CD4-positive, alpha-beta T cell (primary cell): Measurements from ENCODE around the gene PTPRM. TPM values are rescaled to one million over a fixed set of nuclear protein-coding genes. Genes with fewer than 3 reads are reported as not detected.

ENCODE experiments used
- ATAC-seq: fragments of 200-7000 bp; cut with Tn5 transposase; one replicate; pipeline ENCODE4 v1.10.0; 2022; ENCODE audit warnings: mild to moderate bottlenecking; ENCODE audit not compliant: poor library complexity
- CTCF ChIA-PET: fragments of 350-600 bp; sonication (Branson Sonifier 250); formaldehyde crosslinking; loops from one replicate; lab custom pipeline; 2021; ENCODE audit warnings: antibody characterized with exemption, inconsistent platforms; lab: Charles Lee
- POLR2A ChIA-PET: fragments of 350-600 bp; sonication (Branson Sonifier 250); formaldehyde crosslinking; loops from one replicate; lab custom pipeline; 2021; ENCODE audit warnings: antibody characterized with exemption, inconsistent platforms; lab: Charles Lee
- DNase-seq, 14 experiments: peaks; one replicate each; pipeline ENCODE4 v3.0.0-alpha.2; 2013 to 2020; ENCODE audit warnings: mixed read lengths in 2 of 14
- H3K27ac ChIP-seq, 2 donors: one replicate each; pipeline versions ENCODE4 v1.5.1 to v1.7.0; 2013; ENCODE audit warnings: low read length in 2 of 2, low read depth in 1 of 2, mild to moderate bottlenecking in 1 of 2
- H3K27me3 ChIP-seq, 2 experiments: 1 replicate in 1 of 2; 2 replicates in 1 of 2; pipeline versions ENCODE4 v1.6.1 to v1.7.0; 2013; ENCODE audit warnings: low read length in 2 of 2, control low read depth in 1 of 2, mild to moderate bottlenecking in 1 of 2, moderate library complexity in 1 of 2; ENCODE audit not compliant: insufficient read depth in 2 of 2, control insufficient read depth in 1 of 2
- H3K36me3 ChIP-seq: one replicate; pipeline ENCODE4 v1.6.1; 2013; ENCODE audit warnings: low read length, control low read depth; ENCODE audit not compliant: insufficient read depth
- H3K4me1 ChIP-seq: one replicate; pipeline ENCODE4 v1.6.1; 2013; ENCODE audit warnings: low read length, control low read depth; ENCODE audit not compliant: insufficient read depth
- H3K4me3 ChIP-seq: one replicate; pipeline ENCODE4 v1.5.1; 2013; ENCODE audit warnings: mild to moderate bottlenecking, low read length, moderate library complexity
- H3K9me3 ChIP-seq, 2 experiments: 1 replicate in 1 of 2; 2 replicates in 1 of 2; pipeline versions ENCODE4 v1.6.1 to v1.7.0; 2013; ENCODE audit warnings: low read length in 2 of 2, mild to moderate bottlenecking in 2 of 2, control low read depth in 1 of 2, moderate library complexity in 1 of 2; ENCODE audit not compliant: control insufficient read depth in 1 of 2, insufficient read depth in 1 of 2
- H3K27ac Mint-ChIP-seq: one replicate; pipeline ENCODE4 v1.8.0; 2020; ENCODE audit warnings: mixed read lengths
- H3K27me3 Mint-ChIP-seq: one replicate; pipeline ENCODE4 v1.8.0; 2021; ENCODE audit warnings: mixed read lengths
- H3K36me3 Mint-ChIP-seq: one replicate; pipeline ENCODE4 v1.8.0; 2021; ENCODE audit warnings: low read depth, mixed read lengths
- H3K4me1 Mint-ChIP-seq: one replicate; pipeline ENCODE4 v1.8.0; 2021; ENCODE audit warnings: low read depth, mixed read lengths
- H3K4me3 Mint-ChIP-seq: one replicate; pipeline ENCODE4 v1.8.0; 2020; ENCODE audit warnings: mild to moderate bottlenecking, mixed read lengths
- H3K9me3 Mint-ChIP-seq: one replicate; pipeline ENCODE4 v1.8.0; 2020; ENCODE audit warnings: mixed read lengths
- CTCF ChIP-seq: fragments of 200-600 bp; IDR thresholded peaks from one replicate; pipeline ENCODE4 v1.8.0; 2022; ENCODE audit warnings: antibody characterized with exemption, mild to moderate bottlenecking
- intact Hi-C, 2 experiments: fragments of 100-400 bp; cut with DNase I in 1 of 2; cut with micrococcal nuclease in 1 of 2; formaldehyde crosslinking; loops; one replicate each; pipeline versions ENCODE4 v1.15.1 to v1.9.0; 2023 to 2025; cut with DNase I, micrococcal nuclease
- total RNA-seq, 174 experiments: library from RNA in 2 of 174; stranded (reverse) in 2 of 174; gene quantifications; one replicate each; pipeline ENCODE4 v1.2.3 and lab custom pipeline; 2021 to 2026

The PTPRM gene
- total RNA-seq, 2 experiments from 2014 or later = 21.7 to 21.9 TPM

- ChIA-PET POLR2A (no interaction called here), CTCF (no interaction called here)
- Histone ChIP-seq H3K27me3 (no peaks in the 10 kb centered on the region), H3K36me3 (no peaks in the 10 kb centered on the region), H3K9me3 (no peaks in the 10 kb centered on the region), H3K27ac (no peak overlapping the region), H3K4me1 (no peaks in the 10 kb centered on the region), H3K4me3 (no peak overlapping the region)
- Mint-ChIP-seq H3K27me3 (peaks cover 5% of the 10 kb centered on the region), H3K4me3 (no peak overlapping the region), H3K4me1 (no peaks in the 10 kb centered on the region), H3K36me3 (no peaks in the 10 kb centered on the region), H3K27ac (no peak overlapping the region), H3K9me3 (no peaks in the 10 kb centered on the region)
- no peak for DNase-seq
- intact Hi-C loops = no loop called here
- ATAC-seq = no peak
- TF ChIP-seq CTCF = no peak
These were observed 18.9 kb upstream of the PTPRM start for GRCh38 chr18:7548221-7548620.

GRCh38 chr18:7548721-7549120 is 18.4 kb upstream of the PTPRM start:
- ChIA-PET POLR2A (no interaction called here), CTCF (no interaction called here)
- H3K4me3 Mint-ChIP-seq = no peak overlapping the region
- no peak for TF ChIP-seq CTCF
- no peaks in the 10 kb centered on the region for H3K36me3 Mint-ChIP-seq
- H3K27me3 ChIP-seq = no peaks in the 10 kb centered on the region
- no peaks in the 10 kb centered on the region for H3K4me1 ChIP-seq
- H3K27ac ChIP-seq = no peak overlapping the region
- H3K9me3 Mint-ChIP-seq = no peaks in the 10 kb centered on the region
- no peaks in the 10 kb centered on the region for H3K36me3 ChIP-seq
- H3K27me3 Mint-ChIP-seq = peaks cover 6% of the 10 kb centered on the region
- DNase-seq (no peak), ATAC-seq (no peak)
- no peak overlapping the region for H3K27ac Mint-ChIP-seq
- no peaks in the 10 kb centered on the region for H3K4me1 Mint-ChIP-seq
- H3K4me3 ChIP-seq = no peak overlapping the region
- no peaks in the 10 kb centered on the region for H3K9me3 ChIP-seq
- intact Hi-C loops = no loop called here

- DNase-seq (no peak), ATAC-seq (no peak)
- intact Hi-C loops = no loop called here
- H3K36me3 ChIP-seq = no peaks in the 10 kb centered on the region
- Mint-ChIP-seq H3K36me3 (no peaks in the 10 kb centered on the region), H3K27me3 (peaks cover 23% of the 10 kb centered on the region), H3K4me3 (no peak overlapping the region), H3K27ac (no peak overlapping the region), H3K9me3 (no peaks in the 10 kb centered on the region), H3K4me1 (no peaks in the 10 kb centered on the region)
- no peak overlapping the region for H3K4me3 ChIP-seq
- no peaks in the 10 kb centered on the region for H3K9me3 ChIP-seq
- CTCF ChIA-PET = no interaction called here
- POLR2A ChIA-PET = no interaction called here
- no peak for TF ChIP-seq CTCF
- H3K27me3 ChIP-seq = peaks cover 3% of the 10 kb centered on the region in 2 experiments
- H3K4me1 ChIP-seq = no peaks in the 10 kb centered on the region
- no peak overlapping the region for H3K27ac ChIP-seq
These were observed 9.1 kb upstream of the PTPRM start for GRCh38 chr18:7557973-7558372.
